ENCODE results near the gene RELB. TPM values are rescaled to one million over a fixed set of nuclear protein-coding genes. Genes with fewer than 3 reads are reported as not detected.

RELB gene
- total and polyA plus RNA-seq, 2 donors (not counting 3 experiments of a cell fraction or from before 2014, with no cell fraction given) = 13.2 to 14.4 TPM

DNA sequence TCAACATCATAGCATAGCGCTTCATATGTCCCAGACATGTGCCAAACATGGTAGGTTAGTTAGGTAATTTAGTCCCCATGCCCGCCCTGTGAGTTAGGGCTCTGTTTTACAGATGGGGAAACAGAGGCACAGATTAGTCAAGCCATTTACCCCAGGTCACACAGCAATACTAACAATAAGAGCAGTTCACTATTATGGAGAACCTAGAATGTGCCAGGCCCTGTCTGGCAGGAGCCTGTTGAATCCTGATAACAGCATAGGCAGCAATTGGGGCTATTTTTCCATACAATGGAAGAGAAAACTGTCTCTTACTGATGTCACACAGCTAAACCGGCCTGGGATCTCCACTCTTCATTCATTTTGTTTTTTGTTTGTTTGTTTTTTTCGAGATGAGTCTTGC lies 85.2 kb downstream of the RELB start:
- DNase-seq (ENCODE audit: low read depth, low spot score) (no peak), FAIRE-seq (no peak)
- intact Hi-C loops (cut with micrococcal nuclease) (no loop called here), dilution Hi-C loops (cut with MboI; ENCODE audit: extremely low pct_ligation_motif_present, low sequenced_read_pairs) (no loop called here)
- Histone ChIP-seq H3K36me3 (ENCODE audit: control insufficient read depth in 2 of 2, extremely low read depth in 1 of 2, insufficient read depth in 2 of 2, low read length in 2 of 2) (peaks cover 0 to 10% of the 10 kb centered on the region in 2 experiments), H3K27ac (ENCODE audit: insufficient read depth, low read depth, low read length) (no peak overlapping the region), H3K9me1 (replicated peaks; ENCODE audit: control insufficient read depth, extremely low read depth, insufficient read depth, low read length) (no peaks in the 10 kb centered on the region), H3K4me3 (replicated peaks in 1 of 3; ENCODE audit: insufficient read depth in 1 of 3, low read depth in 1 of 3, low read length in 3 of 3) (no peak overlapping the region), H2AFZ (ENCODE audit: low read depth, low read length) (no peak overlapping the region), H3K4me2 (ENCODE audit: insufficient read depth, low read length) (no peak overlapping the region), H3K4me1 (ENCODE audit: control insufficient read depth, extremely low read depth, insufficient read depth, low read length) (peaks cover 5% of the 10 kb centered on the region), H3K9me3 (replicated peaks; ENCODE audit: control insufficient read depth, insufficient read depth, low read length) (no peaks in the 10 kb centered on the region), H4K20me1 (replicated peaks; ENCODE audit: control insufficient read depth, extremely low read depth, insufficient read depth, low read length) (no peaks in the 10 kb centered on the region), H3K9ac (replicated peaks; ENCODE audit: extremely low read depth, insufficient read depth, low read length) (no peak overlapping the region), H3K79me2 (ENCODE audit: control insufficient read depth, insufficient read depth, low read length) (peaks cover 26% of the 10 kb centered on the region), H3K27me3 (ENCODE audit: control insufficient read depth in 2 of 2, insufficient read depth in 2 of 2, low read length in 2 of 2) (no peaks in the 10 kb centered on the region)
- no TSS peak for BruUV-seq (replicated peaks)
- ChIA-PET POLR2A (no interaction called here), CTCF (no interaction called here)
- no peak for TF ChIP-seq POLR2A (IDR thresholded peaks at IDR 0.05; ENCODE audit: low read depth, low read length)
- no peak for TF ChIP-seq MYC (IDR thresholded peaks at IDR 0.05; ENCODE audit: low read depth, low read length)
- TF ChIP-seq, protein P1, sequence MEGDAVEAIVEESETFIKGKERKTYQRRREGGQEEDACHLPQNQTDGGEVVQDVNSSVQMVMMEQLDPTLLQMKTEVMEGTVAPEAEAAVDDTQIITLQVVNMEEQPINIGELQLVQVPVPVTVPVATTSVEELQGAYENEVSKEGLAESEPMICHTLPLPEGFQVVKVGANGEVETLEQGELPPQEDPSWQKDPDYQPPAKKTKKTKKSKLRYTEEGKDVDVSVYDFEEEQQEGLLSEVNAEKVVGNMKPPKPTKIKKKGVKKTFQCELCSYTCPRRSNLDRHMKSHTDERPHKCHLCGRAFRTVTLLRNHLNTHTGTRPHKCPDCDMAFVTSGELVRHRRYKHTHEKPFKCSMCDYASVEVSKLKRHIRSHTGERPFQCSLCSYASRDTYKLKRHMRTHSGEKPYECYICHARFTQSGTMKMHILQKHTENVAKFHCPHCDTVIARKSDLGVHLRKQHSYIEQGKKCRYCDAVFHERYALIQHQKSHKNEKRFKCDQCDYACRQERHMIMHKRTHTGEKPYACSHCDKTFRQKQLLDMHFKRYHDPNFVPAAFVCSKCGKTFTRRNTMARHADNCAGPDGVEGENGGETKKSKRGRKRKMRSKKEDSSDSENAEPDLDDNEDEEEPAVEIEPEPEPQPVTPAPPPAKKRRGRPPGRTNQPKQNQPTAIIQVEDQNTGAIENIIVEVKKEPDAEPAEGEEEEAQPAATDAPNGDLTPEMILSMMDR (IDR thresholded peaks at IDR 0.05; ENCODE audit: extremely low read depth in 1 of 2, insufficient read depth in 1 of 2, low read depth in 1 of 2, low read length in 2 of 2) = no peak
- TF ChIP-seq FOS (IDR thresholded peaks at IDR 0.05; ENCODE audit: borderline replicate concordance, insufficient read depth, low read length) = no peak
- TF ChIP-seq, protein P2, sequence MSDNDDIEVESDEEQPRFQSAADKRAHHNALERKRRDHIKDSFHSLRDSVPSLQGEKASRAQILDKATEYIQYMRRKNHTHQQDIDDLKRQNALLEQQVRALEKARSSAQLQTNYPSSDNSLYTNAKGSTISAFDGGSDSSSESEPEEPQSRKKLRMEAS (IDR thresholded peaks at IDR 0.05; ENCODE audit: insufficient read depth, insufficient read length) = no peak
- no peak for TF ChIP-seq JUN (IDR thresholded peaks at IDR 0.05; ENCODE audit: borderline replicate concordance, insufficient read depth, insufficient read length, low read depth)
- TF ChIP-seq GATA2 (IDR thresholded peaks at IDR 0.05; ENCODE audit: insufficient read depth, insufficient read length, low read depth, low read length) = no peak
- TF ChIP-seq EZH2 (IDR thresholded peaks at IDR 0.05; ENCODE audit: borderline replicate concordance, low read depth, low read length, severe bottlenecking) = no peak
- TF ChIP-seq POLR2AphosphoS5 (IDR thresholded peaks at IDR 0.05; ENCODE audit: insufficient read depth, low read depth, low read length) = no peak
